Esophagus squamous epithelium (tissue), 5 donors: ENCODE measurements around the gene GOLGA6L4. TPM values are rescaled to one million over a fixed set of nuclear protein-coding genes. Genes with fewer than 3 reads are reported as not detected.
A peak's percentile ranks its signal among the peaks of the same experiment; 100 is the strongest.
"Not testable (repeated sequence)": the region's sequence is repeated elsewhere in the genome, so short reads cannot be mapped to it uniquely, and the experiment has no call there.

Source experiments
- DNase-seq: peaks from one replicate; lab custom pipeline; 2025; lab: John Stamatoyannopoulos, UW
- H3K27ac ChIP-seq, 4 donors: fragments of 200-600 bp; sonication (generic); one replicate each; pipeline ENCODE4 v1.5.1; 2016 to 2019; ENCODE audit warnings: mild to moderate bottlenecking in 1 of 4
- H3K27me3 ChIP-seq, 4 donors: fragments of 200-600 bp; sonication (generic); 1 replicate in 3 of 4; 2 replicates in 1 of 4; pipeline versions ENCODE4 v1.5.1 to v1.6.0; 2017 to 2021; ENCODE audit warnings: antibody characterized with exemption in 1 of 4
- H3K36me3 ChIP-seq, 3 donors: fragments of 200-600 bp; sonication (generic); one replicate each; pipeline ENCODE4 v1.5.1; 2016 to 2019
- H3K4me1 ChIP-seq, 3 donors: fragments of 200-600 bp; sonication (generic); one replicate each; pipeline ENCODE4 v1.5.1; 2017 to 2019
- H3K4me3 ChIP-seq, 4 donors: fragments of 200-600 bp; sonication (generic); 1 replicate in 3 of 4; 2 replicates in 1 of 4; pipeline ENCODE4 v1.5.1; 2016 to 2019; ENCODE audit warnings: mild to moderate bottlenecking in 2 of 4, moderate library complexity in 1 of 4
- H3K9me3 ChIP-seq, 3 donors: fragments of 200-600 bp; sonication (generic); one replicate each; pipeline ENCODE4 v1.5.1; 2016 to 2019
- WGBS, 2 donors: methylation state at CpG; one replicate each; pipeline ENCODE4 v1.1.5; 2018; 5-methylcytosine and 5-hydroxymethylcytosine counted together
- intact Hi-C: fragments of 100-400 bp; cut with DNase I; formaldehyde crosslinking; loops from one replicate; pipeline ENCODE4 v1.15.0; 2022
- small RNA-seq, 4 donors: library from RNA; depleted of rRNA; stranded (forward); fragments of <200 nt; gene quantifications; one replicate each; pipeline ENCODE3, GENCODE V24; 2016
- total RNA-seq, 4 donors: library from RNA; depleted of rRNA; stranded (reverse); fragments of >200 nt; gene quantifications; one replicate each; pipeline ENCODE4 v1.1.0, GENCODE V29; 2016
- TF ChIP-seq, protein P1 (sequence below), 6 experiments: fragments of 450-650 bp in 4 of 6; fragments of 200-600 bp in 2 of 6; sonication (generic) in 2 of 6; IDR thresholded peaks; one replicate each; pipeline ENCODE4 v1.5.1; 2016 to 2019; ENCODE audit warnings: antibody characterized with exemption in 6 of 6, mild to moderate bottlenecking in 4 of 6, moderate library complexity in 4 of 6
- donor health status: DM: yes; HTN: yes; CAD: no.

GOLGA6L4 gene, protein sequence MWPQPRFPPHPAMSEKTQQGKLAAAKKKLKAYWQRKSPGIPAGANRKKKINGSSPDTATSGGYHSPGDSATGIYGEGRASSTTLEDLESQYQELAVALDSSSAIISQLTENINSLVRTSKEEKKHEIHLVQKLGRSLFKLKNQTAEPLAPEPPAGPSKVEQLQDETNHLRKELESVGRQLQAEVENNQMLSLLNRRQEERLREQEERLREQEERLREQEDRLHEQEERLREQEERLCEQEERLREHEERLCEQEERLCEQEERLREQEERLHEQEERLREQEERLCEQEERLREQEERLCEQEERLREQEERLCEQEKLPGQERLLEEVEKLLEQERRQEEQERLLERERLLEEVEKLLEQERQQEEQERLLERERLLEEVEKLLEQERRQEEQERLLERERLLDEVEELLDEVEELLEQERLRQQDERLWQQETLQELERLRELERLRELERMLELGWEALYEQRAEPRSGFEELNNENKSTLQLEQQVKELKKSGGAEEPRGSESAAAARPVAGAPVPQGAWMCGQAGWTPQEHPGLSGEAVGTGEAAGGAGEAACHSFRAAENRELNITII
- total RNA-seq, result 1 to 10 TPM in 3 of 4 donors, under 1 TPM in 1; 0.97 to 4.1 (median 3.2) TPM

- H3K4me1 ChIP-seq, H3K9me3 ChIP-seq, H3K36me3 ChIP-seq, H3K27me3 ChIP-seq, H3K27ac ChIP-seq, H3K4me3 ChIP-seq, DNase-seq, intact Hi-C loops: not testable (repeated sequence)
- WGBS, 2 donors, result no CpG with 5 or more reads among the region's 13 CpGs
Measured at GRCh38 chr15:84235573-84235972, at the start of gene GOLGA6L4. GOLGA6L4 (plus strand) TSS chr15:84235773; CDS start chr15:84235835, 62 bp downstream.

GRCh38 chr15:84192982-84193381, 42.6 kb upstream of the GOLGA6L4 start:
- H3K4me1 ChIP-seq, DNase-seq, H3K9me3 ChIP-seq, H3K4me3 ChIP-seq, H3K27me3 ChIP-seq, intact Hi-C loops, H3K27ac ChIP-seq, H3K36me3 ChIP-seq: not testable (repeated sequence)
- no CpG with 5 or more reads among the region's 5 CpGs for WGBS, 2 donors

DNA sequence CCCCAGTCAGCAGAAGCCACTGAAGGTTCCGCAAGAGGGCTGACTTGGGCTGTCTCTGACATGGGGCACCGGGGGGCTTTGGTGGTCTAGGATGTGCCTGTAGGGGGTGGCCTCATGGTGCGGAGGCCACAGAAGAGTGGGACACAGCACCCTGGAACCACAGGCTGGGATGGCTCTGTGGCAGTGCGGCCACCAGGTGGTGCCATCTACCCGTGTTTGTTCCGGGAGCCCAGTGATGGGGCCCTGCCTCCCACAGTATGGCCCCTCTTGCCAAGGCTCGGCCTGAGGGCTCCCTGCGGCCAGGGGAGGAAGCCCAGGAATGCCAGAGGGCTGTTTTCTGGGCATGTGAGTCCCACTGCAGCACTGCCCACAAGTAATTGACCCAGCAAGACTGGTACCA, 40.0 kb upstream of the GOLGA6L4 start:
- H3K36me3 ChIP-seq, H3K4me3 ChIP-seq, intact Hi-C loops, H3K9me3 ChIP-seq, H3K4me1 ChIP-seq, H3K27ac ChIP-seq, DNase-seq, H3K27me3 ChIP-seq: not testable (repeated sequence)
- WGBS, 2 donors, result no CpG with 5 or more reads among the region's 8 CpGs

- DNase-seq, H3K4me3 ChIP-seq, H3K27ac ChIP-seq, H3K27me3 ChIP-seq, H3K4me1 ChIP-seq, H3K9me3 ChIP-seq, H3K36me3 ChIP-seq, intact Hi-C loops: not testable (repeated sequence)
- no CpG with 5 or more reads among the region's 14 CpGs for WGBS, 2 donors
Measured at GRCh38 chr15:84196530-84197188, 38.9 kb upstream of the GOLGA6L4 start.

DNA sequence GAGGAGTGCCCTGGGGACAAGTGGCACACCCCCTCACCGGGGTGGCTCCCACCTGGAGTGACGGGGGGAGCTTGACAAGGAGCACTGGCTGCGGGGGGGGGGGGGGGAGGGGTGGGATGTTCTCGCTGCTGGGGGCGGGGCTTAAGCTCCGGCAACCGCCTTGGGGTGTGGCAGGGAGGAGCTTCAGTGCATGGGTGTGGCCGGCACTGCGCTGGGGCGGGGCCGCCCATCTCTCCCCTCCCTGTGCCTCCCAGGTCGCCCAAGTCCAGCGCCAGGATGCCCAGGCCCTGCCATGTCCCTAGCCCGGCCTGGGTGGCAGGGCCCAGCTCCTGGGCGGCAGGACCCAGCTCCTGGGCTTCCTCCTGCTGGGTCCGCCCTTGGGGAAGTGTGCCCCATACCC, 35.7 kb upstream of the GOLGA6L4 start:
- H3K4me3 ChIP-seq, H3K27ac ChIP-seq, H3K36me3 ChIP-seq, intact Hi-C loops, DNase-seq, H3K9me3 ChIP-seq, H3K4me1 ChIP-seq, H3K27me3 ChIP-seq: not testable (repeated sequence)
- no CpG with 5 or more reads among the region's 16 CpGs for WGBS, 2 donors

- H3K4me1 ChIP-seq, DNase-seq, intact Hi-C loops, H3K36me3 ChIP-seq, H3K4me3 ChIP-seq, H3K9me3 ChIP-seq, H3K27ac ChIP-seq, H3K27me3 ChIP-seq: not testable (repeated sequence)
- no CpG with 5 or more reads among the region's 7 CpGs for WGBS, 2 donors
- TF ChIP-seq, protein P1, sequence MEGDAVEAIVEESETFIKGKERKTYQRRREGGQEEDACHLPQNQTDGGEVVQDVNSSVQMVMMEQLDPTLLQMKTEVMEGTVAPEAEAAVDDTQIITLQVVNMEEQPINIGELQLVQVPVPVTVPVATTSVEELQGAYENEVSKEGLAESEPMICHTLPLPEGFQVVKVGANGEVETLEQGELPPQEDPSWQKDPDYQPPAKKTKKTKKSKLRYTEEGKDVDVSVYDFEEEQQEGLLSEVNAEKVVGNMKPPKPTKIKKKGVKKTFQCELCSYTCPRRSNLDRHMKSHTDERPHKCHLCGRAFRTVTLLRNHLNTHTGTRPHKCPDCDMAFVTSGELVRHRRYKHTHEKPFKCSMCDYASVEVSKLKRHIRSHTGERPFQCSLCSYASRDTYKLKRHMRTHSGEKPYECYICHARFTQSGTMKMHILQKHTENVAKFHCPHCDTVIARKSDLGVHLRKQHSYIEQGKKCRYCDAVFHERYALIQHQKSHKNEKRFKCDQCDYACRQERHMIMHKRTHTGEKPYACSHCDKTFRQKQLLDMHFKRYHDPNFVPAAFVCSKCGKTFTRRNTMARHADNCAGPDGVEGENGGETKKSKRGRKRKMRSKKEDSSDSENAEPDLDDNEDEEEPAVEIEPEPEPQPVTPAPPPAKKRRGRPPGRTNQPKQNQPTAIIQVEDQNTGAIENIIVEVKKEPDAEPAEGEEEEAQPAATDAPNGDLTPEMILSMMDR (IDR thresholded peaks at IDR 0.05), result peak in 2 of 6 experiments; percentile 9 to 13
Measured at GRCh38 chr15:84246441-84246840, 10.9 kb downstream of the GOLGA6L4 start.

Small RNA genes within 50 kb of the gene (small RNA-seq; reads per million reads assigned to genes)
- 0 reads per million in 4 donors for gene RN7SL331P
- gene UBE2Q2P8, result 0 reads per million in 4 donors
